K562 (cell line): ENCODE results near the gene FARSB. TPM values are rescaled to one million over a fixed set of nuclear protein-coding genes. Genes with fewer than 3 reads are reported as not detected.

ENCODE experiments used
- ATAC-seq: fragments of 200-7000 bp; cut with Tn5 transposase; 3 replicates; pipeline ENCODE4 v1.9.1; 2020; ENCODE audit warnings: moderate library complexity
- BruUV-seq: library from RNA; stranded (reverse); fragments of 400-500 nt; replicated peaks from 2 replicates; lab custom pipeline; 2021; lab: Mats Ljungman, UMichigan
- CTCF ChIA-PET: fragments of 300-600 bp; formaldehyde crosslinking; extraction: SDS; loops from one replicate; lab custom pipeline; 2021; ENCODE audit warnings: low intra/inter-chr PET ratio; lab: Yijun Ruan, JAX
- POLR2A ChIA-PET: fragments of 300-600, 350-650 bp; sonication (Branson Sonifier 250); formaldehyde crosslinking; extraction: SDS; loops from one replicate; lab custom pipeline; 2021; ENCODE audit warnings: antibody characterized with exemption, inconsistent platforms; lab: Yijun Ruan, JAX
- DNase-seq, 4 experiments: peaks; one replicate each; pipeline versions ENCODE4 v3.0.0 to v3.0.0-alpha.2; 2011 to 2018; ENCODE audit warnings: low spot score in 3 of 4, mixed read lengths in 3 of 4; ENCODE audit errors: extremely low read depth in 1 of 4
- FAIRE-seq: peaks from 2 replicates; lab custom pipeline; 2011; peaks lifted over from hg19 to GRCh38; lab: Jason Lieb, UNC
- H2AFZ ChIP-seq: 2 replicates; pipeline ENCODE4 v1.6.0; 2011; ENCODE audit warnings: low read depth, low read length, control low read depth, inconsistent platforms
- H3K27ac ChIP-seq: fragments of 200-600 bp; 3 replicates; pipeline ENCODE4 v1.8.0; 2011; ENCODE audit warnings: low read depth, mild to moderate bottlenecking, control low read depth, inconsistent platforms, low read length, moderate library complexity, mixed read lengths; ENCODE audit errors: extremely low read depth
- H3K27me3 ChIP-seq, 2 experiments: fragments of 300-600 bp in 1 of 2; 2 replicates in 1 of 2; 3 replicates in 1 of 2; pipeline versions ENCODE4 v1.6.0 to v1.8.0; 2011; ENCODE audit warnings: inconsistent platforms in 2 of 2, low read length in 2 of 2, mild to moderate bottlenecking in 1 of 2, mixed read lengths in 1 of 2, moderate library complexity in 1 of 2; ENCODE audit not compliant: control insufficient read depth in 2 of 2, insufficient read depth in 2 of 2
- H3K36me3 ChIP-seq: fragments of 300-600 bp; 3 replicates; pipeline ENCODE4 v1.8.0; 2011; ENCODE audit warnings: mild to moderate bottlenecking, low read length, inconsistent platforms; ENCODE audit not compliant: control insufficient read depth, insufficient read depth
- H3K4me1 ChIP-seq, 2 experiments: fragments of 200-600 bp in 1 of 2; replicated peaks in 1 of 2; 2 replicates in 1 of 2; 3 replicates in 1 of 2; pipeline versions ENCODE4 v1.5.1 to v1.8.0; 2011; ENCODE audit warnings: inconsistent platforms in 2 of 2, low read length in 2 of 2, mild to moderate bottlenecking in 1 of 2, mixed read lengths in 1 of 2, moderate library complexity in 1 of 2; ENCODE audit not compliant: control insufficient read depth in 2 of 2, insufficient read depth in 2 of 2
- H3K4me2 ChIP-seq: 2 replicates; pipeline ENCODE4 v1.6.1; 2011; ENCODE audit warnings: low read length, control low read depth, inconsistent platforms, mixed read lengths; ENCODE audit not compliant: insufficient read depth
- H3K4me3 ChIP-seq: fragments of 200-600 bp; sonication (generic), shearing (Covaris generic); 2 replicates; pipeline ENCODE4 v1.5.1; 2016; ENCODE audit warnings: control low read depth, inconsistent platforms
- H3K79me2 ChIP-seq: fragments of 200-600 bp; 3 replicates; pipeline ENCODE4 v1.8.0; 2011; ENCODE audit warnings: low read length, inconsistent platforms; ENCODE audit not compliant: control insufficient read depth, insufficient read depth
- H3K9ac ChIP-seq, 2 experiments: 2 replicates each; pipeline versions ENCODE4 v1.6.0 to v1.6.1; 2011; ENCODE audit warnings: low read depth in 2 of 2, low read length in 2 of 2, control low read depth in 1 of 2, inconsistent platforms in 1 of 2, mild to moderate bottlenecking in 1 of 2, mixed read lengths in 1 of 2; ENCODE audit not compliant: insufficient read depth in 1 of 2
- H3K9me1 ChIP-seq: one replicate; pipeline ENCODE4 v1.6.0; 2011; ENCODE audit warnings: inconsistent platforms, mild to moderate bottlenecking, low read length, moderate library complexity; ENCODE audit not compliant: control insufficient read depth, insufficient read depth
- H3K9me3 ChIP-seq: replicated peaks from 2 replicates; pipeline ENCODE4 v1.5.1; 2011; ENCODE audit warnings: low read depth, low read length, inconsistent platforms; ENCODE audit not compliant: control insufficient read depth, insufficient read depth
- H4K20me1 ChIP-seq: replicated peaks from 2 replicates; pipeline ENCODE4 v1.6.1; 2011; ENCODE audit warnings: low read length, inconsistent platforms, mixed read lengths; ENCODE audit not compliant: control insufficient read depth, insufficient read depth
- DLX4 ChIP-seq: fragments of 250-450 bp; sonication (Bioruptor Pico); IDR thresholded peaks from 2 replicates; pipeline ENCODE4 v1.6.1; 2021; ENCODE audit warnings: mild to moderate bottlenecking
- HDAC1 ChIP-seq, 2 experiments: fragments of 450-650 bp; IDR thresholded peaks; 2 replicates each; pipeline ENCODE4 v1.6.1; 2016 to 2017; ENCODE audit warnings: inconsistent platforms in 1 of 2, mild to moderate bottlenecking in 1 of 2, moderate library complexity in 1 of 2
- MNT ChIP-seq, 2 experiments: fragments of 450-650 bp; conservative IDR thresholded peaks; 2 replicates each; pipeline ENCODE4 v1.6.1; 2017; ENCODE audit warnings: mild to moderate bottlenecking in 2 of 2, moderate library complexity in 2 of 2
- TAF7 ChIP-seq: fragments of 450-650 bp; IDR thresholded peaks from 2 replicates; pipeline ENCODE4 v1.6.1; 2016; ENCODE audit warnings: missing genetic modification characterization, missing compliant biosample characterization
- TOE1 ChIP-seq, 2 experiments: fragments of 450-650 bp in 1 of 2; sonication (generic) in 1 of 2; formaldehyde crosslinking in 1 of 2; IDR thresholded peaks; 2 replicates each; pipeline versions ENCODE4 v1.7.1 to v1.8.0; 2016 to 2022; ENCODE audit warnings: borderline replicate concordance in 2 of 2, mild to moderate bottlenecking in 2 of 2, antibody characterized with exemption in 1 of 2, inconsistent platforms in 1 of 2, low read depth in 1 of 2, missing genetic modification reagents in 1 of 2, moderate library complexity in 1 of 2
- WGBS: fragments of 100-300 bp; shearing (Covaris generic); methylation state at CpG from one replicate; pipeline ENCODE4 v1.1.6; 2016; ENCODE audit warnings: low coverage, mixed read lengths; ENCODE audit not compliant: insufficient coverage; ENCODE audit errors: missing lambda C conversion rate; 5-methylcytosine and 5-hydroxymethylcytosine counted together
- in situ Hi-C: fragments of 300-500 bp; cut with MboI; formaldehyde crosslinking; loops from 4 replicates; pipeline ENCODE4 v1.15.0; 2018; ENCODE audit warnings: inconsistent platforms, mixed read lengths
- intact Hi-C: fragments of 100-400 bp; cut with micrococcal nuclease; formaldehyde crosslinking; loops from 2 replicates; pipeline ENCODE4 v1.14.2; 2022
- polyA plus RNA-seq, 8 experiments: library from polyadenylated mRNA; depleted of rRNA in 4 of 8; stranded (reverse) in 5 of 8; unstranded in 3 of 8; fragments of >200 nt; fragmentation: Nextera tagmentation in 2 of 8; fragmentation: Illumina TruSeq in 1 of 8; extraction: Ambion mirVana in 2 of 8; extraction: Trizol in 1 of 8; gene quantifications; 2 replicates each; pipeline versions ENCODE4 v1.2.1 to v1.2.3, GENCODE V29; 2011 to 2014; ENCODE audit warnings: inconsistent platforms in 1 of 8, missing spikeins in 1 of 8
- total RNA-seq, 7 experiments: library from RNA; depleted of rRNA in 6 of 7; stranded (reverse); fragments of >200 nt in 6 of 7; fragmentation: Illumina TruSeq in 2 of 7; extraction: Trizol in 2 of 7; gene quantifications; 2 replicates each; pipeline versions ENCODE4 v1.2.1 to v1.2.3, GENCODE V29; 2011 to 2021; ENCODE audit warnings: low replicate concordance in 1 of 7

FARSB gene
- total and polyA plus RNA-seq, 9 of the 15 experiments (the other 6 are each of a cell fraction or from before 2014, with no cell fraction given) = 26.6 to 171 (median 55.7) TPM

DNA sequence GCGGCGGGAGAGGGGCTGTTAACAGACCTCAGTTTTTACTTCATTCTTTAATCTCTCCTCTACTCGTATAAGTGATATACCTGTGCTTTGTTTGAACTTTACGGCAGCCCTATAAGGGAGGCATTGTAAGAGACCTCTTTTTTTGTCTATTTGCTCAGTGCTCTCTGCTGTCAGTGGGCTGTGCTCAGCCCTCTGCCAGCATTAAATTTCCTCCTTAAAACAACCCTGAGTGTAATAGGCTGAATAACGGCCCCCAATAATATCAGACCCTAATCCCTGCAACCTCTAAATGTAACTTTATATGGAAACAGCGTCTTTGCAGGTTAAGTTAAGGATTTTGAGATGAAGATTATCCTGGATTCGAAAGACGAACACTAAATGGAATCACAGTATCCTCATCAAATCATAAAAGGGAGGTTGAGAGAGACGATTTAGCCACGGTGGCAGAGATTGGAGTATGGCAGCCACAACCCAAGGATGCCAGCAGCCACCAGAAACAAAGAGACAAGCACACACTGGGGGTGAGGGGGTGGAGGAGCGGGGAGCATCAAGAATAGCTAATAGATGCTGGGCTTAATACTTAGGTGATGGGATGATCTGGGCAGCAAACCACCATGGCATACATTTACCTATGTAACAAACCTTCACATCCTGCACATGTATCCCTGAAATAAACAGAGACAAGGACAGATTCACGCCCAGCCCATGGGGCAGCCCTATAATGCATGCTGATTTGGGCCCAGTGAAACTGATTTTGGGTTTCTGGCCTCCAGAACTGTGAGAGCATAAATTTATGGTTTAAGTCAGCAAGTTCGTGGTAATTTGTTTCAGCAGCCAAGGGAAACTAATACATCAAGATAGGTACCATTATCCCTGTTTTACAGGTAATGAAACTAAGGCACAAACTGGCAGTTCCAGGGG, 894 bp upstream of the FARSB start:
- peak; percentile 35 for ATAC-seq
- peak overlapping the region; percentile 84 to 96 for H3K9ac ChIP-seq
- no peaks in the 10 kb centered on the region for H3K27me3 ChIP-seq
- H3K9me3 ChIP-seq = no peaks in the 10 kb centered on the region
- H3K27ac ChIP-seq = peak overlapping the region; percentile 88
- no peak for DNase-seq
- CTCF ChIA-PET = no interaction called here
- TF ChIP-seq DLX4 (CRISPR knock-in tag) = no peak
- TF ChIP-seq HDAC1 (IDR thresholded peaks at IDR 0.05) = peak in 1 of 2 experiments; percentile 1; a peak in 1 of 4 replicates
- no peak for TF ChIP-seq TOE1 (IDR thresholded peaks at IDR 0.05; ENCODE audit: borderline replicate concordance)
- no peak for TF ChIP-seq TOE1 (CRISPR knock-in tag; IDR thresholded peaks at IDR 0.05; ENCODE audit: borderline replicate concordance, low read depth)
- no peak for TF ChIP-seq TAF7 (tag)
- peak in 1 of 2 experiments; percentile 40; a peak in 2 of 4 replicates for TF ChIP-seq MNT (conservative IDR thresholded peaks at IDR 0.05)
- H3K4me3 ChIP-seq = peak overlapping the region; percentile 82
- H3K4me1 ChIP-seq = peaks cover 3 to 5% of the 10 kb centered on the region in 2 experiments; a peak in 3 of 5 replicates
- H3K36me3 ChIP-seq = peaks cover 17% of the 10 kb centered on the region
- intact Hi-C loops (no loop called here), in situ Hi-C loops (no loop called here)
- peaks cover 48% of the 10 kb centered on the region for H3K79me2 ChIP-seq
- H2AFZ ChIP-seq = peak overlapping the region; percentile 90
- POLR2A ChIA-PET = no interaction called here
- peak; percentile 26 for FAIRE-seq
- H3K9me1 ChIP-seq = no peaks in the 10 kb centered on the region
- WGBS = 13% methylated on average over 13 of the region's 13 CpGs
- H4K20me1 ChIP-seq = no peaks in the 10 kb centered on the region
- H3K4me2 ChIP-seq = peak overlapping the region; percentile 90
- BruUV-seq = TSS peak; percentile 94
